Measurements from ENCODE around the gene QDPR. TPM values are rescaled to one million over a fixed set of nuclear protein-coding genes. Genes with fewer than 3 reads are reported as not detected.

The QDPR gene
- polyA plus RNA-seq, 1 donor (not counting 4 experiments of a cell fraction or from before 2014, with no cell fraction given): 65.6 TPM

DNA sequence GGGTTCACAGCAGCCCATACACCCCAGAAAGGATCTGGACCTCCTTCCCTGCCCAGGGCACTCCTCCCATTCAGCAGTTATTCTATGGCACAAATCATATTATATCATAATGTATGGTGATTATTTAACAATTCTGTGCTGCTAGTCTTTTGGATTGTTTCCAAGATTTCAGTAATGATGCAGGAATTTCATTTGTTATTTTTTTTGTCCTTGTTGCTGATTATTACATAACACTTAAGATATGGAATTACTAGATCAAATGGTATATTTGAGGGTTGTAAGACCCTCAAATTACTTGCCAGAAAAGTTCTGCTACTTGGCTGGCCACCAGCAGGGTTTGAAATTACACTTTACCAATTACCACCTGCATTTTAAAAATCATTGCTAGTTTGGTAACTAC lies 36.4 kb downstream of the QDPR start:
- no peak overlapping the region for H3K4me3 ChIP-seq (ENCODE audit: control insufficient read depth in 2 of 3, extremely low read depth in 1 of 3, insufficient read depth in 2 of 3, low read depth in 1 of 3, low read length in 3 of 3)
- dilution Hi-C loops (cut with MboI; ENCODE audit: extremely low pct_ligation_motif_present, low sequenced_read_pairs): no loop called here
- no peak for DNase-seq (ENCODE audit: low read depth, low spot score)
- no peak overlapping the region for H3K27ac ChIP-seq (ENCODE audit: control insufficient read depth, insufficient read depth, low read length)
- no peaks in the 10 kb centered on the region for H3K27me3 ChIP-seq (ENCODE audit: control insufficient read depth, extremely low read depth, insufficient read depth, low read length)
- no peaks in the 10 kb centered on the region for H3K36me3 ChIP-seq (ENCODE audit: control insufficient read depth in 2 of 2, extremely low read depth in 1 of 2, insufficient read depth in 2 of 2, low read length in 2 of 2)
- no peak overlapping the region for H3K4me2 ChIP-seq (ENCODE audit: control insufficient read depth, extremely low read depth, insufficient read depth, low read depth, low read length)
- TF ChIP-seq EZH2 (IDR thresholded peaks at IDR 0.05; ENCODE audit: low read length) (no peak), CTCF (optimal IDR thresholded peaks at IDR 0.05 in 1 of 3, IDR thresholded peaks at IDR 0.05 in 1 of 3, conservative IDR thresholded peaks at IDR 0.05 in 1 of 3; ENCODE audit: extremely low read depth in 1 of 3, insufficient read depth in 2 of 3, low read length in 3 of 3) (no peak)
- no peaks in the 10 kb centered on the region for H3K79me2 ChIP-seq (ENCODE audit: control insufficient read depth, insufficient read depth, low read length)
- H3K9me1 ChIP-seq (ENCODE audit: control insufficient read depth, extremely low read depth, insufficient read depth, low read length): no peaks in the 10 kb centered on the region
- no peak overlapping the region for H3K9ac ChIP-seq (ENCODE audit: control insufficient read depth, extremely low read depth, insufficient read depth, low read length)
- no peak overlapping the region for H2AFZ ChIP-seq (ENCODE audit: control insufficient read depth, low read length)
- no peaks in the 10 kb centered on the region for H3K4me1 ChIP-seq (ENCODE audit: control insufficient read depth, extremely low read depth, insufficient read depth, low read length)
- no peak for FAIRE-seq
- H3K9me3 ChIP-seq (ENCODE audit: control insufficient read depth, low read depth, low read length): no peaks in the 10 kb centered on the region
- H4K20me1 ChIP-seq (ENCODE audit: control insufficient read depth, extremely low read depth, insufficient read depth, low read length): no peaks in the 10 kb centered on the region

- no peak for FAIRE-seq
- no peak for DNase-seq (ENCODE audit: low read depth, low spot score)
- Histone ChIP-seq H4K20me1 (ENCODE audit: control insufficient read depth, extremely low read depth, insufficient read depth, low read length) (no peaks in the 10 kb centered on the region), H3K4me3 (ENCODE audit: control insufficient read depth in 2 of 3, extremely low read depth in 1 of 3, insufficient read depth in 2 of 3, low read depth in 1 of 3, low read length in 3 of 3) (no peak overlapping the region), H3K4me1 (ENCODE audit: control insufficient read depth, extremely low read depth, insufficient read depth, low read length) (no peaks in the 10 kb centered on the region), H3K9ac (ENCODE audit: control insufficient read depth, extremely low read depth, insufficient read depth, low read length) (no peak overlapping the region), H2AFZ (ENCODE audit: control insufficient read depth, low read length) (no peak overlapping the region), H3K27ac (ENCODE audit: control insufficient read depth, insufficient read depth, low read length) (no peak overlapping the region), H3K79me2 (ENCODE audit: control insufficient read depth, insufficient read depth, low read length) (no peaks in the 10 kb centered on the region), H3K9me3 (ENCODE audit: control insufficient read depth, low read depth, low read length) (no peaks in the 10 kb centered on the region), H3K9me1 (ENCODE audit: control insufficient read depth, extremely low read depth, insufficient read depth, low read length) (no peaks in the 10 kb centered on the region), H3K4me2 (ENCODE audit: control insufficient read depth, extremely low read depth, insufficient read depth, low read depth, low read length) (no peak overlapping the region), H3K27me3 (ENCODE audit: control insufficient read depth, extremely low read depth, insufficient read depth, low read length) (no peaks in the 10 kb centered on the region), H3K36me3 (ENCODE audit: control insufficient read depth in 2 of 2, extremely low read depth in 1 of 2, insufficient read depth in 2 of 2, low read length in 2 of 2) (no peaks in the 10 kb centered on the region)
- TF ChIP-seq EZH2 (IDR thresholded peaks at IDR 0.05; ENCODE audit: low read length): no peak
- TF ChIP-seq CTCF (optimal IDR thresholded peaks at IDR 0.05 in 1 of 3, IDR thresholded peaks at IDR 0.05 in 1 of 3, conservative IDR thresholded peaks at IDR 0.05 in 1 of 3; ENCODE audit: extremely low read depth in 1 of 3, insufficient read depth in 2 of 3, low read length in 3 of 3): no peak
- dilution Hi-C loops (cut with MboI; ENCODE audit: extremely low pct_ligation_motif_present, low sequenced_read_pairs): no loop called here
These were observed 41.8 kb downstream of the QDPR start for GRCh38 chr4:17469931-17470674.
